ENCODE results near the gene DYDC1. TPM values are rescaled to one million over a fixed set of nuclear protein-coding genes. Genes with fewer than 3 reads are reported as not detected.

The DYDC1 gene
- total RNA-seq, 1 experiment from 2014 or later: not detected

- Histone ChIP-seq H3K9me3 (no peaks in the 10 kb centered on the region), H3K27me3 (no peaks in the 10 kb centered on the region), H3K36me3 (no peaks in the 10 kb centered on the region), H3K4me3 (no peak overlapping the region)
- DNase-seq: peak; percentile 17
Observed at GRCh38 chr10:80357851-80358125, 1.2 kb upstream of the DYDC1 start.

DNA sequence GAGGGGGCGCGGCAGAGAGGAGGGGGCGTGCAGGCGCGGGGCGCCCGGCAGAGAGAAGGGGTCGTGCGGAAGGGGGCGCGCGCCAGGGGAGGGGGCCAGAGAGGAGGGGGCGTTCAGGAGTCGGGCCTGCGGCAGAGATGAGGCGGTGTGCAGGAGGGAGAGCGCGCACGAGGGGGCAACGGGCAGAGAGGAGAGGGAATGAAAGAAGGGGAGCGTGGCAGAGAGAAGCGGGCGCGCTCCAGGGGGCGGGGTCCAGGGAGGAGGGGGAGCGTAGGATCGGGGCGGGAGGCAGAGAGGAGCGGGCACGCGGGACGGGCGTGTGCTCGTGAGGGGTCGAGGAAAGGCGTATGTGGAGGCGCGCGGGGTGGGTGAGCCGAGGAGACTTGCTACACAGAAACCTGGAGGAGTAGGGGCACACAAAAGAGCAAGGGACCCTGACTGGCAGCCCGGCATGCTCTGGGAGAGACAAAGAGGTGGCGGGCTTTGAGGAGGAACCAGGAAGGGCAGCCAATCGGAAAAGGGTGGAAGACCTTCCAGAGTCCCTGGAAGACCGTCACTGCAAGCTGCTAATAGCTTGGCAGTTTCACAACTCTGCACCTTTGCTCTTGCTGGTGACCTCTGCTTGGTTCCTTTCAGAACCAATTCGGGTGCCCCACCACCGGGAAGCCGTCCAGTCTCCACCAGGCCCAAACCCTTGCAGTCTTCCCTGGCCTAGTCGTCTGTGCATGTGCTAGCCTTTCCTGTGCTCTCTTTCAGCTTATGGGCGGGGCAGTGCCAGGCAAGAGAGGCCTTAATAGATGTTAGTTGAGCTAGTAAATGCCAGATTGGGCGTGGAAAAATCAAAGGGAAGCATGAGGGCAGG lies 665 bp upstream of the DYDC1 start:
- Histone ChIP-seq H3K36me3 (no peaks in the 10 kb centered on the region), H3K27me3 (no peaks in the 10 kb centered on the region), H3K9me3 (no peaks in the 10 kb centered on the region), H3K4me3 (no peak overlapping the region)
- no peak for DNase-seq

DNA sequence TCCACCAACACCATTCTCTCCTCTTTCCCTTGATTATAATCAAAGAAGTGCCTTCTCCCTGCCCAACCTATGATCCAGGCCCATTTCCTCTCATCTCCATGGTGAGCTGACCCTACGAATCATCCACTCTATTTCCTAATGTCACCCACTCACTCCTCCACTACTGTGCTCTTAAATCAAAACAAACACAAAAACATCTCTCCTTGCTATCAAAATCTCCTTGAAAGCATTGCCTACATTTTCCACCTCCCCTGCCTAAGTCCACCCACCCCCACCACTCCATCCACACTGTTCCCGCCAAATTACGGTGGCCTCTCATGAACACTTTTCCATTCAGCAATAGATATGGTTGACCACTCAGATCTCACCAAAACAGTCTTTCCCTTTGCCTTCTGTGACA lies 5.3 kb downstream of the DYDC1 start:
- H3K4me3 ChIP-seq: no peak overlapping the region

GRCh38 chr10:80350251-80350650 lies 6.3 kb downstream of the DYDC1 start:
- no peaks in the 10 kb centered on the region; the same call in 1 of the 2 replicates for H3K9me3 ChIP-seq
- no peaks in the 10 kb centered on the region for H3K36me3 ChIP-seq
- no peak overlapping the region for H3K4me3 ChIP-seq
- no peak for DNase-seq
- no peaks in the 10 kb centered on the region for H3K27me3 ChIP-seq

More for the DNA sequence above, 5.3 kb downstream of the DYDC1 start:
- Histone ChIP-seq H3K36me3 (no peaks in the 10 kb centered on the region), H3K27me3 (no peaks in the 10 kb centered on the region), H3K9me3 (no peaks in the 10 kb centered on the region; the same call in 1 of the 2 replicates)
- DNase-seq: no peak

- Histone ChIP-seq H3K36me3 (no peaks in the 10 kb centered on the region), H3K27me3 (no peaks in the 10 kb centered on the region)
Observed at GRCh38 chr10:80344912-80345311, 11.6 kb downstream of the DYDC1 start.

DNA sequence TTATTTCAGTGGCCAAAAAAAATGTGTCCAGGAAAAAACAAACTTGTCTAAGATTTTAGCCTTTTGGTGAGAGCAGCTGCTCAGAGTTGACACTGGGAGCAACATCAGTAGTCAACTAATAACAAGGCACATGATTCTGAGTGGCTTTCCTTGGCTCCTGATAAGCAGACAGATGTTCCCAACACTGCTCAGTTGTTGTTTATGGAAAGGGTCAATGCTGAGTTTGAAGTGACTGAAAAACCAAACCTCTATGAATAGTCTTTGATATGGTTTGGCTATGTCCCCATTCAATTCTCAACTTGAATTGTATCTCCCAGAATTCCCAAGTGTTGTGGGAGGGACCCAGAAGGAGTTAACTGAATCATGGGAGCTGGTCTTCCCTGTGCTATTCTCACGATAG lies 12.3 kb downstream of the DYDC1 start:
- no peak for DNase-seq
- H3K36me3 ChIP-seq: no peaks in the 10 kb centered on the region

More at GRCh38 chr10:80344912-80345311, 11.6 kb downstream of the DYDC1 start:
- H3K9me3 ChIP-seq: no peaks in the 10 kb centered on the region; the same call in 1 of the 2 replicates
- H3K4me3 ChIP-seq: no peak overlapping the region
- DNase-seq: no peak

DNA sequence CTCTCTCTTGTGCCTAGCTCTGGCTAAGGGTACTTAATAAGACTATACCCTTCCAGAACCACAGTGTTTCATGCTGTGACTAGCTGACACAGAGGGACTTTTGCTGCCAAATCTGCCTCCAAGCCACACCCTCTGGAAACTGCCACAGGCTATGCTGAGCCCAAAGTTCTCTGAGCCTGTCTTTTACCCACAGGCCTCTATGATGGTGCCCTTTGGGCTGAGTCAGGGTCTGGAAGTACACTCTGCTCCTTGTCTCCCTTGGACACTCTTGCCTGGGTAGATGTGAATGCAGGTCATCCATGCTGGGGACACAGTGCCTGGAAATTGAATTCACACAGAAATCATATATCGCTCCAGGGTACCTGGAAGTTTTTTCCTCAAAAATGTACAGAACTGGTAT lies 22.6 kb downstream of the DYDC1 start:
- peak; percentile 82 for DNase-seq
- no peaks in the 10 kb centered on the region for H3K27me3 ChIP-seq
- H3K36me3 ChIP-seq: no peaks in the 10 kb centered on the region
- no peak overlapping the region for H3K4me3 ChIP-seq
- H3K9me3 ChIP-seq: peaks cover 3% of the 10 kb centered on the region; the same call in 1 of the 2 replicates

More for the DNA sequence above, 12.3 kb downstream of the DYDC1 start:
- Histone ChIP-seq H3K4me3 (no peak overlapping the region), H3K9me3 (no peaks in the 10 kb centered on the region; the same call in 1 of the 2 replicates), H3K27me3 (no peaks in the 10 kb centered on the region)

DNA sequence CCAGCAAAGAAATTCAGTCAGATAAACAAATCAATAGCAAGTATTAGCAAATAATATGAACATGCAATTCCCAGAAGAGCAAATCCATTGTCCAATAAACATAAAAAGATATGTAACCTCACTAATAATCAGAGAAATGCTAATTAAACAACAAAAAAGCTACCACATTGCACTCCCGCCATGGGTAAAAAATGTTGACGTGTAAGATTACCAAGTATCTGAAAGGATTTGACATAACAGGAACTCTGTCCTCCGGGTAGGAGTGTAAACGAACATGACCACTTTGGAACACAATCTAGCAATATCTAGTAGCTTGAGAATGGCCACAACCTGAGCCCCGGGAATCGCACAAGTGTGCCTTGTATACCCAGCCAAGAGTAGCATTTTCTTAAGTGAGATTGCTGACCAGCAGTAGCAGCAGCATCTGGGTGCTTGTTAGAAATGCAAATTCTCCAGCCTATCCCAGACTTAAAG lies 31.6 kb downstream of the DYDC1 start:
- H3K27me3 ChIP-seq: peaks cover 3% of the 10 kb centered on the region; the same call in 1 of the 2 replicates
- no peak for DNase-seq
- no peaks in the 10 kb centered on the region for H3K36me3 ChIP-seq
- H3K9me3 ChIP-seq: no peaks in the 10 kb centered on the region
- no peak overlapping the region for H3K4me3 ChIP-seq

GRCh38 chr10:80324086-80324485 lies 32.5 kb downstream of the DYDC1 start:
- H3K36me3 ChIP-seq: no peaks in the 10 kb centered on the region
- H3K9me3 ChIP-seq: no peaks in the 10 kb centered on the region
- peaks cover 3% of the 10 kb centered on the region; the same call in 1 of the 2 replicates for H3K27me3 ChIP-seq
- DNase-seq: peak; percentile 56
- no peak overlapping the region for H3K4me3 ChIP-seq

GRCh38 chr10:80323311-80323710 lies 33.2 kb downstream of the DYDC1 start:
- Histone ChIP-seq H3K36me3 (no peaks in the 10 kb centered on the region), H3K9me3 (no peaks in the 10 kb centered on the region), H3K4me3 (no peak overlapping the region), H3K27me3 (peaks cover 3% of the 10 kb centered on the region; the same call in 1 of the 2 replicates)
- DNase-seq: no peak

- peaks cover 3% of the 10 kb centered on the region; the same call in 1 of the 2 replicates for H3K27me3 ChIP-seq
- no peak for DNase-seq
- no peaks in the 10 kb centered on the region for H3K36me3 ChIP-seq
- H3K4me3 ChIP-seq: no peak overlapping the region
- no peaks in the 10 kb centered on the region for H3K9me3 ChIP-seq
Observed at GRCh38 chr10:80322711-80323110, 33.8 kb downstream of the DYDC1 start.

GRCh38 chr10:80322158-80322557 lies 34.4 kb downstream of the DYDC1 start:
- no peaks in the 10 kb centered on the region for H3K36me3 ChIP-seq
- H3K4me3 ChIP-seq: no peak overlapping the region
- H3K9me3 ChIP-seq: no peaks in the 10 kb centered on the region
- H3K27me3 ChIP-seq: peaks cover 3% of the 10 kb centered on the region; the same call in 1 of the 2 replicates
- DNase-seq: no peak

DNA sequence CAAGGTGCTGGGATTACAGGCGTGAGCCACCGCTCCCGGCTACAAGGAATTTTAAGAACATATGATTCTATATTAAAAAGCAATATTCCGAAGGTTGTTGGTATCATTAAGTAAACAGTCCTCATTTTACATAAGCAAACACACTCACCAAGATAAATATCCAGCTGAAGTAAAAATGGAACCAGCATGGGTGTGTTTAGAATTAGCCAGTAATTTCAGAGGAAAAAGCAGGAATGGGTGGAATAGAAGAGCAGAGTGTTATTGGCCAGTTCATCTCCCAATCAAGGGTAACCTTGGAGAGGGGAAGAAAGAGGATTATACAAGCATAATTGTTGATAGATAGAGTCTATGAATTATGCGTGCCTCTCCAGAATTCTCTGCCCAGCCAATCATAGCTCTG lies 35.4 kb downstream of the DYDC1 start:
- DNase-seq: no peak
- H3K4me3 ChIP-seq: no peak overlapping the region
- no peaks in the 10 kb centered on the region for H3K36me3 ChIP-seq
- H3K9me3 ChIP-seq: no peaks in the 10 kb centered on the region
- H3K27me3 ChIP-seq: peaks cover 3% of the 10 kb centered on the region; the same call in 1 of the 2 replicates

GRCh38 chr10:80320377-80320776 lies 36.2 kb downstream of the DYDC1 start:
- Histone ChIP-seq H3K27me3 (peaks cover under 1% of the 10 kb centered on the region; the same call in 1 of the 2 replicates), H3K36me3 (no peaks in the 10 kb centered on the region), H3K4me3 (no peak overlapping the region), H3K9me3 (no peaks in the 10 kb centered on the region)
- no peak for DNase-seq

GRCh38 chr10:80319725-80320290 lies 36.7 kb downstream of the DYDC1 start:
- DNase-seq: no peak
- no peaks in the 10 kb centered on the region for H3K9me3 ChIP-seq
- no peaks in the 10 kb centered on the region for H3K27me3 ChIP-seq

GRCh38 chr10:80319318-80319717 lies 37.2 kb downstream of the DYDC1 start:
- H3K36me3 ChIP-seq: no peaks in the 10 kb centered on the region

More at GRCh38 chr10:80319725-80320290, 36.7 kb downstream of the DYDC1 start:
- no peak overlapping the region for H3K4me3 ChIP-seq
- H3K36me3 ChIP-seq: no peaks in the 10 kb centered on the region

DNA sequence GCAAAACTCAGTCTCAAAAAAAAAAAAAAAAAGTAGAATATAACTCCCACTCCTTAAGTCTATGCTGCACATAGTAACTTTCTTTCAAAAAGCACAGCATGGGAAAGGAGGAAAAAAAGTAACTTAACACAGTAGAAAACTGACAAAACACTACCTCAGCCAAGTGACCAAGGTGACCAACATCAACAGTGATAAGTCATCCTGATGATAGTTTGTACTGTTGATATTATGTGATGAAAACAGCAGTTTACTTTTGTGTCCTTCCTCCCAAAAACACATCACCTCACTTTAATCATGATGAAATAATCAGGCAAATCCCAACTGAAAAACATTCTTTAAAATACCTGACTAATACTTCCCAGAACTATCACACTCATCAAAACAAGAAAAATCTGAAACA lies 37.8 kb downstream of the DYDC1 start:
- H3K27me3 ChIP-seq: no peaks in the 10 kb centered on the region
- no peak for DNase-seq
- no peaks in the 10 kb centered on the region for H3K36me3 ChIP-seq
- no peak overlapping the region for H3K4me3 ChIP-seq
- H3K9me3 ChIP-seq: no peaks in the 10 kb centered on the region

More at GRCh38 chr10:80319318-80319717, 37.2 kb downstream of the DYDC1 start:
- Histone ChIP-seq H3K27me3 (no peaks in the 10 kb centered on the region), H3K4me3 (no peak overlapping the region), H3K9me3 (no peaks in the 10 kb centered on the region)
- DNase-seq: no peak
